ENCODE results near the gene ARSK. TPM values are rescaled to one million over a fixed set of nuclear protein-coding genes. Genes with fewer than 3 reads are reported as not detected.

Gene ARSK
- polyA plus RNA-seq, 10 donors: 7.1 to 13.6 (median 8.7) TPM

DNA sequence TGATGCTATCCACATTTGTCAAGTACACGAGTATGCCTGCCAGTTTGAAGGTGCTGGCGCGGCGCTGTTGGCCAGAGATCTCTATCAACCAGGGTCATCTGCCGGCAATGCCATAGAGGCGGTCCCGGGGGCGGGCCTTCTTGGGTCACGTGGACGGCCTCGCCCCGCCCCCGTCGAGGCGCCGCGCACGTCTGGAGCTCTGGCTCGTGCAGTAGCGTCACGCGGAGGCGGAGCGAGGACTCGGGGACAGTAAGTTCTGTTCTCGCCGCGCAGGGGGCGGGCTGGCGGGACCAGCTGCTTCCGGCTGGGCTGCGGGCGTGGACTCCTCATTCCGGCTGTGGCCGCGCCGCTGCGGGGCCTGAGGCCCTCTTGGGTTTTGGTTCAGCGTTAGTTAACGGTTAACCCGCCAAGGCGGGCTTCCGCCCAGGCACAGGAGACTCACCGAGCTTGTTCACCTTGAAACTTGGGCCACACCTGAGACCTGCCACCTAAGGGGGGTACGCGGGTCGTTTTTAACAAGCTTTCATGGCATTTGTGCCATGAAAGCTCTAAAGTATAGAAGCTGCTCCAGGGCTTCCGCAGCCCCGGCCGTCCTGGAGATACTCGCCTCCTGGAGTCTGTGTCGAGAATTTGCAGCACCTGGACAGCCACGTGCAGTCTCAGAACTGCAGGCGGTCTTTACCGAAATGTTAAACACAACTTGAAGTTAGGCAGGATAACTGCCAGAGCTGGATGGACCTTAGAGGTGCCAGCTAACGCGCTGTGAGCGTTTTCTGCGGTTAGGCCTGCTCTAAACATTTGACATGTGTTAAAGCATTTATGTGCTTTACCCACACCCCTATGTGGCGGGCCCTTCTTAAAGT, 91.9 kb downstream of the ARSK start, which contains the start of gene RFESD:
RFESD (plus strand) TSS at position 209 of the 863 bp plus-strand sequence. CDS start 5,495 bp downstream, outside the sequence.
- DNase-seq: peak; percentile 96 to 98 (median 96)

DNA sequence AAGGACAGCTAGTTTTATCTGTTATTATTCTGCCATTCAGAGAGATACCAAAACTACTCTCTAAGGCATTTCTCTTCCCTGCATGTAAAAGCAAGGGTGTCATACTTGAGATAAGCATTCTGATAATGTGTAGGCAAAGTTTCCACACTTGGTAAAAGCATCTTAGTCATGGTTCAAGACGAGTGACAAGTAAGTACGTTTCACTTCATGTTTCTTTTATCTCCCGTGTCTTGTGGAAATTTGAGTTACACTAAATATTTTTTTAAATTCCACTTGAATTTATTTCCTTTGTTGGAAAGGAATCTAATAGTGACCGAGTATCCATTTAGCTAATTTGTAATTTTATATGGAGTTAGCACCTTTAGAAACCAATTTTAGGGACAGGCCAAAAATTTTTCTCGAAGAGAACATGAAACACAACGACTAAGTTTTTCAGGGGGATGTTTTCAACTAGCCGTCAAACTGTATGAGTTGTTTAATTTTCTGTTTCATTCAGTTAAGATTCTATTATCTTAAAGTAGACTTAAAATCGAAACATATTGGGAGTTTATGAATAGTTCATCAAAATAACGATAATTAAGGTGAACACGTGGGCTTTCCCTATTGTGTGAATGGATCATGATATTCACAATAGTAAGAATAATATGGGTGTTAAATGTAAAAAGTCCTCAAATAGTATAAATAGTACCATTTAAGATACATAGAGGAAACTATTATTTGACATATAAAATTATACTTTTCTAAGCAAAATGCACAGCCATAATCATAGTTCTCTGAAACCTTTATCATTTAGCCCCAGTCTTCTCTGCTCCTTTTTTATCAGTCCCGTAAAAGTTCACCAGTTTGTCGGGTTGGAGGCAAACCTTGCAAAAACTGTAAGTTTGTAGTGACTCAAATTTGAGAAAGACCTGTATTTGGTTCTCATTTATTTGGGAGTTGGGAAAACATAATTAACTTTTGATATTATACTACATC, 93.3 kb downstream of the ARSK start:
- DNase-seq: no peak

GRCh38 chr5:95649274-95649673, 94.4 kb downstream of the ARSK start:
- DNase-seq: no peak

DNA sequence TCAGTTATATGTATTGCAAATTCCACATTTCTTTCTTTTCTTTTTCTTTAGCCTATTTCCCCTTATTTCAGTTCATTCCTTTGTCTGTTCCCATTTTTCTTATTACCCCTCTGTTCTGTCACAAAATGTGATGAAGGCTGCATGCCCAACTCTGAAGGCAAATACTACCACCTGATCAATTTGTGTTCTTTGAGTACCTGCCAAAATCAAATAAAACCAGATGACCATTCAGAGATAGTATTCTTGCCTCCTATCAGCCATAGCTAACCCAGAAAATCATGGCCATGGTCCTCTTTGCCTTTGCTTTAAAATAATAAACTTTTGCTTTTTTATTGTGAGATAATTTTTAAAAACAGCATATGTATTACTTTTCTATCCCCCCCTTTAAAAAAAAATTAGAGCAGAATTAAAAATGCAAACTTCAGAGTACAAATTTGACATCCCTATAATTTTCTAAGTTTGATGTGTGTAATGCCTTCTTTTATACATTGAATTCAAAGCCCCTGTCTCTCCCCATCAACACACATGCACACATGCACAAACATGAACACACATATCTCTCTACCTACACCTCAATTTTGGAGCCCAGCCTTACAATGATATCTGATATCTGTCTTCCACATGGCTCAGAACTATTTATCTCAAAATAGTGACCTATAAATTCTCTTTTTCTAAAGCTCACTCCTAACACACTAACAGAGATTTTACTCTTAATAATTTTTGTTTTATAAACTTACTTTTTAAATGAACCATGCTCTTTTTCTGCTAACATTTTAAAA, 95.1 kb downstream of the ARSK start:
- no peak for DNase-seq

GRCh38 chr5:95652849-95653248, 97.9 kb downstream of the ARSK start:
- DNase-seq: no peak

DNA sequence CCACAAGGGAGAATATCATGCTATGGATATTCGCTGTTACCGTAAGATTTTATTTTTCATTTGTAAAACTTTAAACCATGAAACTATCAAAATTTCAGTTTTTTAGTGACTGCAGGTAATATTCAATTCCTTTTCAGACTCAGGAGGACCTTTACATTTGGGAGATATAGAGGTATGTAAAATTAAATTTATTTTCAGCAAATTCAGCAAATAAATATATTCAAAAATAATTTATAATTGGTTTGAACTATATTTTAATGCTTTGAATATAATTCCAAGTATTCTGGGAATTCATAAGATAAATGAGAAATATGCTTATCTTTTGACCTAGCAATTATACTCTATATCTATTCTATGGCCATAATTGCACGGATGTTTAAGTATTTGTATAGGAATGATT, 99.3 kb downstream of the ARSK start:
- DNase-seq: no peak

Other genes with a start within 250 kb of the ARSK start
- 10 to 100 TPM in 1 of 10 donors, 1 to 10 TPM in 9; 1.8 to 14.0 (median 7.2) TPM for gene FAM81B, start 163.7 kb upstream of the ARSK start, polyA plus RNA-seq (ENCODE audit: insufficient read length in 10 of 10)
- gene SKIC3, start 124 bp upstream of the ARSK start, polyA plus RNA-seq (ENCODE audit: insufficient read length in 10 of 10): 10 to 100 TPM; 42.7 to 81.9 (median 57.6) TPM
- gene GPR150, start 65.0 kb downstream of the ARSK start, polyA plus RNA-seq (ENCODE audit: insufficient read length in 10 of 10): under 1 TPM in 8 of 10 donors, not detected in 2; 0.08 to 0.17 (median 0.12) TPM
- 1 to 10 TPM; 2.6 to 8.7 (median 3.8) TPM for gene RFESD, start 91.7 kb downstream of the ARSK start, polyA plus RNA-seq (ENCODE audit: insufficient read length in 10 of 10)
- 1 to 10 TPM; 1.0 to 3.2 (median 1.8) TPM for gene SPATA9, start 127.9 kb downstream of the ARSK start, polyA plus RNA-seq (ENCODE audit: insufficient read length in 10 of 10)
- 100 to 1,000 TPM in 5 of 10 donors, 10 to 100 TPM in 5; 81.1 to 131 (median 97.7) TPM for gene RHOBTB3, start 176.2 kb downstream of the ARSK start, polyA plus RNA-seq (ENCODE audit: insufficient read length in 10 of 10)